GM10266 (cell line): Measurements from ENCODE around the gene AUTS2.

Experiments
- DNase-seq: peaks from one replicate; pipeline ENCODE4 v3.0.0; 2012; ENCODE audit errors: extremely low spot score
- TF ChIP-seq, protein P1 (sequence below): IDR thresholded peaks from 2 replicates; pipeline ENCODE4 v1.5.1; 2012; ENCODE audit warnings: mild to moderate bottlenecking, low read depth; ENCODE audit not compliant: control insufficient read depth, insufficient read depth; ENCODE audit errors: missing control alignments

AUTS2 gene

DNA sequence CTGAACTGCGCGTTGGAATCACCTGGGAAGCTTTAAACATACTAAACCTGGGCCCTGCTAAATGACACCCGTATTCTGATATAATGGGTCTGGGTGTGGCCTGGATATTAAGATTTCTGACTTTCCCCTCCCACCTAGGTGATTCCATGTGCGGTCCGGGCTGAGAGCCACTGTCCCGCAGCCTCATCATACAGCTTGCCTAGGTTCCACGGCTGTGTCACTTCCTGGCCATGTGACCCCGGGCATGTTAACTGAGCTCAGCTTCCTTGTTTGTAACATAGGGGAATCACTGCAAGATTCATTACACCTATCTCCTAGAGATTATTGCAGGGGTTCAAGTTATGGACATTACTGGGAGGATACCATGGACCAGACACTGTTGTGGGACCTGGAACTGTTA is 1061.0 kb downstream of the AUTS2 start:
- TF ChIP-seq, protein P1, sequence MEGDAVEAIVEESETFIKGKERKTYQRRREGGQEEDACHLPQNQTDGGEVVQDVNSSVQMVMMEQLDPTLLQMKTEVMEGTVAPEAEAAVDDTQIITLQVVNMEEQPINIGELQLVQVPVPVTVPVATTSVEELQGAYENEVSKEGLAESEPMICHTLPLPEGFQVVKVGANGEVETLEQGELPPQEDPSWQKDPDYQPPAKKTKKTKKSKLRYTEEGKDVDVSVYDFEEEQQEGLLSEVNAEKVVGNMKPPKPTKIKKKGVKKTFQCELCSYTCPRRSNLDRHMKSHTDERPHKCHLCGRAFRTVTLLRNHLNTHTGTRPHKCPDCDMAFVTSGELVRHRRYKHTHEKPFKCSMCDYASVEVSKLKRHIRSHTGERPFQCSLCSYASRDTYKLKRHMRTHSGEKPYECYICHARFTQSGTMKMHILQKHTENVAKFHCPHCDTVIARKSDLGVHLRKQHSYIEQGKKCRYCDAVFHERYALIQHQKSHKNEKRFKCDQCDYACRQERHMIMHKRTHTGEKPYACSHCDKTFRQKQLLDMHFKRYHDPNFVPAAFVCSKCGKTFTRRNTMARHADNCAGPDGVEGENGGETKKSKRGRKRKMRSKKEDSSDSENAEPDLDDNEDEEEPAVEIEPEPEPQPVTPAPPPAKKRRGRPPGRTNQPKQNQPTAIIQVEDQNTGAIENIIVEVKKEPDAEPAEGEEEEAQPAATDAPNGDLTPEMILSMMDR: no peak

DNA sequence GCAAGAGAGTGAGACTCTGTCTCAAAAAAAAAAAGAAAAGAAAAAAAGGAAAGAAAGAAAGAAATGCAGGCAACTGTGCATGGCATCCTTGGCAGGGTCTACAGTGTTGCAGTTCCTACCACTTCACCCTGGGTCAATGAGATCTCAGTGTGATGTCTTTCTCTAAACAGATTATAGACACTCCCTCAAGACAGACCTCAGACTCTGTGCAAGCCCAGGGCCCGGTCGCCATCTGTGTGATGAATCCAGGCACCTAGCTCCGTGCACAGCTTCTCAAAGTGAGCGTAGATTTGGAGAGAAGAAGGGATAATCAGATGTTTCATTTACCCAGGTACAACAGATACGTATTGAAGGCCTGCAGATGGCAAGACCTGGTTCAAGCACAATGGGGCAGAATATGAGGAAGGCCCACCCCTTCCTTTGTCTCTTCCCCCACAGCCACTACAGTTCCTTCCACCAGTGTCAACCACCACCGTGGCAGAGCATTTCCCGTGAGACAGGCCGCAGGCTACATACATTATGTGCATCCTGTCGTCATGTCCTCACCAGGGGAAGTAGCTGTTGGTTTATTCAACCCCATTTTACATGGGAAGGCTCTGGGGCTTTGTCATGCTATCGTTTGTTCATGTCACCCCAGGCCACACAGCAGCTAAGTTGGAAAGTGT is 1062.0 kb downstream of the AUTS2 start:
- DNase-seq: no peak
- TF ChIP-seq, protein P1: no peak

More for the DNA sequence above, 1061.0 kb downstream of the AUTS2 start:
- no peak for DNase-seq

DNA sequence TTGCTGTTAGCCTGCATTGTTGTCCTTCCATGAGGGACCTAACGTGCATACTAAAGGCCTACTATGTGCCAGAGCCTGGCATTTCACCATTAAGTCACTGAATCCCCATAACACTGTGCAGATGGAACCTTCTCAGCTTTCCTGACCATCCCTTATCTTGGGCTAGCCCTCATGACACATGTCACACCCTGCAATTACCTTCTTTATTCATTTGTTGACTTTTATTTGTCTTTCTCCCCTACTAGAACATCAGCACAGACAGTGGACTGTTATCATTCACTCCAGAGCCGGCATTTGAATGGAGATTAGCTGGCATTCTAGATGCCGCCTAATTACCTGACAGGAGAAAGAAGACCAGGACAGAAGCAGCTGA is 1062.5 kb downstream of the AUTS2 start:
- no peak for DNase-seq
- TF ChIP-seq, protein P1: no peak

DNA sequence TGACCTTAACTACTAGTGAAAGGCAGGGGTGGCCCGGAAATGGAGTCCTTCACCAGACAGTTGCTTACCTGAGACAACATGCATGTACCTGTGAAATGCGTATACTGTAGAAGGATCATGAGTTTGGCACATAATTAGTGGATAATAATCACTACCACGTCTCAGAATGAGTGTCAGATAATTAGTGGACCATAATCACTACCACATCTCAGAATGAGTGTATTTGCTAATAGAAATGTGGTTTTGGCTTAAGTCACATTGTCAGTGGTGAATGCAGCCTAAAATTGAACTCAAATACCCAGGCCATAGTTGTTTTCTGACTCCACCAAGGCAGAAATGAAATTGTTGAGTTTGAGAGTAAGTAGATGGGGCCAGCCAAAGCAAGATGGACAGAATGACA is 1065.4 kb downstream of the AUTS2 start:
- DNase-seq: no peak
- TF ChIP-seq, protein P1: no peak

DNA sequence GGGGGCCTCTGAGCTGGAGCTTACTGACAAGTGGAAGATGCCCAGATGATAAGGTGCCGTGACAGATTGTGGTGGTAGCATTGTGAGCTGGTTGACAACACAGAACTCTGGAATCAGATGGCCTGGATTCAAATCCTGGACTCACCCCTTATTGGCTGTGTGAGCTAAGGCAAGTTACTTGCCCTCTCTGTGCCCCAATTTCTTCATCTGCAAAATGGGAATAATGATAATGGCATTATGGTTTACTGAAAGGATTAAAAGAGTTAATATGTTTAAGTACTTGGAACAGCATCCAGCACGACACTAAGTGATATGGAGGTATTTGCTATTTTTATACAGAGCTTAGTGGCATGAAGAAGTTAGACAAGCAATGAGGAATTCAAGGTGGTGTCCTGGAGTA is 1067.7 kb downstream of the AUTS2 start:
- DNase-seq: no peak
- TF ChIP-seq, protein P1: no peak

DNA sequence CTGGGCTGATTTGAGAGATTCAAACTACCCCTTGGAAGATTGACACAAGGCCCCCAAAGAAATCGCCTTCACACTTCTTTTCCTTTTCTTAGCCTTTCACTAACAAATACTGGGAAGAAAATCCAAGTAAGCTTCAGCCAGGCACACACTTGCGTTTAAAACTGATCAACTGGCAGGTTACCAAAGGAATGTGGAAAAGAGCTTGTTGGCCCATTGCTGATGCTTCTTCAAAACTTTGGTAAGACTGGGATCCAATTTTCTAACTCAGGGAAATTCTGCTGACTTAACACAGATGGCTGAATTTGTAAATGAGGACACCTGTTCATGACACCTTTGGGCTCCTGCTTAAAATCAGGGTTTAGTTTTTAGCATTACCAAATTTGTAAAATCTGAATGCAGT is 1069.1 kb downstream of the AUTS2 start:
- no peak for DNase-seq
- TF ChIP-seq, protein P1: no peak

DNA sequence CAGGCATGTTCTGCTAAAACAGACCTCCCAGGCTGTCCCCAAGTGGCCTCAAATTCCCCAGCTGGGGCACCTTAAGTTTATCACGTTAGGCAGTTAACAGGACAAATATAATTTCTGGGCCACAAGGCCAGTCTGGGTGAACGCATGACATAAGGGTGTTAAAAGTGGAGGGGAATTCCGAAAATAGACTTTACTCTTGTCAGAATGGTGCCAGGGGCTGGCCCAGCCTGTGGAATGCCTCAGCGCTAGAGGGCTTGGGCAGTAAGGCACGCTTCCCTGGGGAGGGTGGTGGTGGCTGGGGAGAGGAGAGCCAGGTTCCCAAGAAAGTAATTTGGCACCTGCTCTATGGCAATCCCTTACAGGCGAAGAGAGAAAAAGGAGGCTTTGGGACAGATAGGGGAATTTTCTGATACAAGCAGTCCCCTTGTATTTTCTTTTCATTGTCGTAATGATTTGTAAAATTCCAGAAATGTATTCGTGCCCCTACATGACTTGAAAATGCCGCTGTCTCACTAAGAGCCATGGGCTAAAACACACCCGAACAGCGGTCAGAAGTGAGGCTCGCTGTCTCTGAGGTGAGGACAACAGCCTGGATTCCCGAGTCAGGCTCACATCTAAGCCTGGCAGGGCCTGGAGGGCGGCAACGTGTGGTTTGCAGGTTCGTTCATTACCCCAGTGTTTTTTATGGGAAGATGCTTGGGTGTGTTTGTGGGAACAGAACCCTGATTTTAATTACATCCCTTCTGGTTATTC is 1070.5 kb downstream of the AUTS2 start:
- TF ChIP-seq, protein P1: no peak
- no peak for DNase-seq
